Activated CD4-positive, alpha-beta T cell treated with anti-CD3 and anti-CD28 coated beads, Interleukin-2, amount 50 U/mL, for 24 hours (primary cell): Measurements from ENCODE around the gene INPP5A.

Experiments used
- DNase-seq, 2 donors: peaks; one replicate each; pipeline ENCODE4 v3.0.0-alpha.2; 2020; ENCODE audit warnings: low read depth in 1 of 2, low spot score in 1 of 2

The INPP5A gene

DNA sequence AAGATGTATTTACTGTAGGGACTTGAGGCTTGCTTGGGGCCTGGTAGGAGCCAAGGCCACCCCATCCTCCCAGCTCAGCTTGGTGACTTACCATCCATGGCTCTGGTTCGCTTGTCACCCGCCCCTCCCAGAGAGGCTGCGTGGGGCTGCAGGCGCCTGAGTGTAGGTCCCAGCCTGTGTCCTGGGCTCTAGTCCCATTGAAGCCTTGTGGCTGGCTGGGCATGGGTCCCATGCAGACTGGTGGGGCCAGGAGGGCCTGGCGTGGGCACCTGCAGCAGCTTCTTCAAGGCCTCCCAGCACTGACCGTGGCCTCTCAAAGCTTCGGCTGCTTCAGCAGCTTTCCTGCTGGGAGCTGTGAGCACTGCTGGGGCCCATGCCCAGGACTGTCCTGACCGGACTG lies 118.1 kb downstream of the INPP5A start:
- DNase-seq = no peak

DNA sequence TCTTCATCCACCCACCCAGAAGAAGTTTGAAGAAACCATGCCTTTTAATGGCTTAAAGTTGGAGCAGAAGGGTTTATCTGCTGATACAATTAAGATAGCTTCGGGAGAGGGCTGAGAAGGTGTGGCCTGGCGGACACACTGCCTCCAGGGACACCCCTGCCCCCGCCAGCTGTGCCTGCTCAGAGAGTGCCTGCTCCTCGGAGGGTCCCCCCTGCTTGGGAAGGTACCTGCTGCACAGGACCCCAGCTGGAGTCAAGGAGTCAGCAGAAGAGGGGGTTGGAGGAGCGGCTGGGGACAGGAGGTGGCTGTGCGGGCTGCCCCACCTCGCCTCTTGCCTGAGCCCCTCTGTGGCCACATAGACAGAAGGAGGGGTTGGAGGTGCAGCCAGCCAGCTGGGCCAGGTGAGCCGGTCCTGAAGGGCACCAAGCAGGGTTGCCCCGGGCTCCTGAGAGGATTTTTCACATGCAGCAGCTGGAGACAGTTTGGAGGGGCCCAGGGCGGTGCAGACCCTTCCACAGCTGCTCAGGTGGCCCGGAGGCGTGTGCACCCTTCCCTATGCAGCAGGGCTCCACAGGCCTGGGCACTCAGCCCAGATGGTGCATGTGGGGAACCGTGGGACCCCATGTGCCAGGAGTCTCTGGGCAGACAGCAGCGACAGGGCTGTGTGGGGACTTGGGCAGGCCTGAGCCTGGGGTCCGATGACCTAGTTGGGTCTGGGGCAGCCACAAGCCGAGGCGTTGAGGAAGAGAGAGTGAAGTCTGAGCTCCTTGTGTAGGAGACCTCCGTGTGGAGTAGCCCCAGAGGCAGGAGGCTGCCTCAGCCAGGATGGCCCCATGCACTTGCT lies 118.9 kb downstream of the INPP5A start:
- DNase-seq = no peak

DNA sequence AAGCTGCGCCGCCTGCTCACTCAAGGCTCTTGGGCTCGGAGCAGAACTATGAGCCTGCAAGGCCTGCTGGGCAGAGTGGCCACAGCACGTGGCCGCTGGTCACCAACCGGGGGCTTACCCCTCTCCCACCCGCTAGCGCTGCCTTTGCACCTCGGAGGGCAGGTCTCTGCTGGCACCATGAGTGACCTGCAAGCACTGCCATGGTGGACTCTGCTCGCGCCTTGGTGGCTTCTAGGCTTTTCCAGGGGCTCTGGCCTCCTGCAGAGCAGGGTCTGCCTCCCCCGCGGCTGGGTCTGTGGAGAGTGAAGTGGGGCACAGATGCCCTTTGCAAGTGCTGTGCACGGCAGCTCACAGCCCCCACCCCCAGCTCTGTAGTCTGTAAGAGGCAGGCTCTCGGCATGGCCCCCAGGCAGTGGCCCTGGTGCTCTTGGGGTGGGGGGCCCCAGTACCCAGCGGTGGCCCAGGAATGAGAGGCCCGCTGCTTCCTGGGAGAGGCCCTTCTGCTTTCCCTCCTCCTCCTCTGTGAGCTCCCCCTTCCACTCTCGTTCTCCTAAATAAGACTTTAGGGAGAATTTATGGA lies 119.6 kb downstream of the INPP5A start:
- DNase-seq = no peak

GRCh38 chr10:132657748-132658147 lies 120.2 kb downstream of the INPP5A start:
- DNase-seq = no peak

- DNase-seq = no peak
Measured at GRCh38 chr10:132658546-132659205, 121.1 kb downstream of the INPP5A start.

DNA sequence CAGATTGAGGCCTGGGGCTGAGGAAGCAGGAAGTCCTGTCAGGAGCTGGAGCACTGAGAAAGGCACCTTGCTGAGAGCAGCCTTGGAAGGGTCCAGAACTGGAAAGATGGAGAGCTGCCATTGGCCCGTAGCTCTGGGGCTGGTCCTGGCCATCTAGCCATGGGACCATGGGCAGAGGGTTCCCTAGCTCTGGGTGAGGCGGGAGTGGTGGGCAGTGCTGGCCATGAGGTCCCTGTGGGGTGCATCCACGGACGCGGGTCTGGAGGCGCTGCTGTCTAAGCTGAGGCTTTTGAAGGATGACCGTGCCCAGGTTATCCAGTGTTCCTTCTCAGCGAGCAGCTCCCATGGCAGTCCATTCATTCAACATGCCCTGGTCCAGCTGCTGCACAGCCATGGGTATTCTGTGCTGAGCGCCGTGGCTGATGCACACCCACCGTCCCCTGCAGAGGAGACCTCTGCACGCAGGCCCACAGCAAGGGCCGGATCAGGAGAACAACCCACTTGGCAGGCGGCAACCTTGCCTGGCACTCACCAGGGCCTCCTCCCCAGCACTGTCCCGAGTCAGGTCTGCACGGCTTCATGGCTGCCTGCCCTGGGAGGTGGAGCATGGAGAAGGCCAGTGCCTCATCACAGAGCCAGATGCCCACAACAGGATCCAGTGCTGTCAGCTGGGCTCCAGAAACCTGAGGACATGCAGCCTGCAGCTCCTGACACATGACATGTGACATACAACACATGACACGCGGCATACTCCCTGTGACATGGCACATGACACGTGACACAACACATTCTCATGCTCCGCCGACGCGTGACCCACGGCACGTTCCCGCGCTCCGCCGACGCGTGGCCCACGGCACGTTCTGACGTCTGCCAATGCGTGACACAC lies 121.9 kb downstream of the INPP5A start:
- no peak for DNase-seq

GRCh38 chr10:132660385-132660784 lies 122.8 kb downstream of the INPP5A start:
- no peak for DNase-seq

DNA sequence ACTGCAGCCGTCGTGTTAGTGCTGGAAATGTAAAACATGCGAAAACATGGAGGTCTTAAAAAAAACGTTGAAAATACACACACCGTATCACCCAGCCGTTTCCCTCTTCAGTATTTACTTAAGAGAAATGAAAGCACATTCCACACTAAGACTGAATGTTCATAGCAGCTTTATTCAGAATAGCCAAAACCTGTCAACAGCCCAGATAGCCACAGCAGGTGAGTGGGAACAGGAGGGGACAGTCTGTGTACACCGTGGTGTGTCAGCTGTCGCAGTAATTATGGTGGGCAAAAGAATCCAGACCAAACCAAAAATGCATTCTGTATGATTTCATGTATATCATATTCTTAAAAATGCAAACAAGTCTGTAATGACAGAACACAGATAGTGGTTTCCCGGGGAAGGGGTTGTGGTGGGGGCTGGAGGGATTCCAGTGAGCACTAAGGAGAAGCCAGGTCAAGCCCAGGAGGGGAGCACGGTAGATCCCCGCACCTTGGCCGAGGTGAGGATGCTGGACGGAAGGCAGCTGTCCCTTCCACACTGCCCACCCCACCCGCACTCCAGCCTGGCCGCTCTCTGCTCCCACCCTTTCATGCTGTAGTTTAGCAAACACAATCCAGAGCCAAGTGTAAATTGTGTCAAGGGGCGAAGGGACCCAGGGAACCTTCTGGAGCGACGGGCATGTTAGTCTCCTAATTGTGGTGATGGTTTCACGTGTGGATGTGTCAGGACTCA lies 124.8 kb downstream of the INPP5A start:
- DNase-seq = no peak

GRCh38 chr10:132663666-132664365 lies 126.2 kb downstream of the INPP5A start:
- no peak for DNase-seq

- DNase-seq = no peak
Measured at GRCh38 chr10:132664407-132664806, 126.8 kb downstream of the INPP5A start.

GRCh38 chr10:132664883-132665282 lies 127.3 kb downstream of the INPP5A start:
- no peak for DNase-seq

- no peak for DNase-seq
Measured at GRCh38 chr10:132665946-132666704, 128.5 kb downstream of the INPP5A start.

GRCh38 chr10:132666705-132667341 lies 129.2 kb downstream of the INPP5A start:
- no peak for DNase-seq

GRCh38 chr10:132667342-132668047 lies 129.9 kb downstream of the INPP5A start:
- no peak for DNase-seq

- DNase-seq = no peak
Measured at GRCh38 chr10:132668048-132668394, 130.4 kb downstream of the INPP5A start.

- DNase-seq = no peak
Measured at GRCh38 chr10:132669208-132669861, 131.7 kb downstream of the INPP5A start.

DNA sequence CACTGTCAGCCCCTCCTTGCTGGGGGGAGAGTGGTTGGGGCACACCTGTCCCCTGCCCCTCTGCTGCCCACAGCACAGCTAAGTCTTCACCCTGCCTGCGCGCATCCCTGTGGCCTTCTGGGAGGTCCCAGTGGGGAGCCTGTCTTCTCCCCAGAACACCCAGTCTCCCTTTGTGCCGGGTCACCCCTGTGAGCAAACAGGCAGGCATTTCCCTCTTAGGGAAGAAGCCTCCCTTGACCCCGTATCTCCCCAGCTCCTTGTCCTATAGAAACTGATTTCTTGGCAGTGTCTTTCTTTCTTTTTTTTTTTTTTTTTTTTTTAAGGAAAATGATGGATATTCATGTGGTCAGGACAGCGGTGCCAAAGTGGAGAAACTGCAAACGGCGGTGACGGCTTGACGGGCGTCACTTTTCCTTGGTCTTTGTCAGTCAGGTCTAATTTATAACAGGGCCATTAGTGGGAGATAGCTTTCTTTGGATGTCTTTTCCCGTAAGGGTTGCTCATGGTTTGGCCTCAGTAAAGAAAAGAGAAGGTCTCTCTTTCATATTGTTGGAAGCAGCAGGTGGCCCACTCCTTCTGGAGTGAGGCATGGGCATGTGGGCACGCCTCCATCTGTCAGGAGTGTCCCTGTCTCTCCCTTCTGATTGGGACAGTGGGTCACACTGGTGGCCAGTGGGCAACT lies 133.1 kb downstream of the INPP5A start:
- no peak for DNase-seq
